Measurements from ENCODE around the gene EFNA3.

EFNA3 gene

DNA sequence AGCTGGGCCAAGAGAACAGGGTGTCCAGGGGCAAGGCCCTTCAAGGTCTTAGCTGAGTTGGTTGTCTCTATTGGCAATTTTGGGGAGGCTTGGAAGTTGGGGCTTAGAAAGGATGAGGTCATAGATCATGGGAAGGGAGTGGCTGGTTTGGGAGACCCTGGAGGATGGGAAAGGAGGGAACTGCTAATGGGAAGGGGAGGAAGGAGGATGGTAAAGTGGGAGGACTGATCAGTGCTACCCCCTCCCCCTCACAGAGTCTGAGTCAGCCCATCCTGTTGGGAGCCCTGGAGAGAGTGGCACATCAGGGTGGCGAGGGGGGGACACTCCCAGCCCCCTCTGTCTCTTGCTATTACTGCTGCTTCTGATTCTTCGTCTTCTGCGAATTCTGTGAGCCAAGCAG, 10.0 kb upstream of the EFNA3 start:
- H3K4me3 ChIP-seq (ENCODE audit: low read length): no peak overlapping the region
- no peak for TF ChIP-seq ZNF274 (IDR thresholded peaks at IDR 0.05; ENCODE audit: low read depth, low read length)

DNA sequence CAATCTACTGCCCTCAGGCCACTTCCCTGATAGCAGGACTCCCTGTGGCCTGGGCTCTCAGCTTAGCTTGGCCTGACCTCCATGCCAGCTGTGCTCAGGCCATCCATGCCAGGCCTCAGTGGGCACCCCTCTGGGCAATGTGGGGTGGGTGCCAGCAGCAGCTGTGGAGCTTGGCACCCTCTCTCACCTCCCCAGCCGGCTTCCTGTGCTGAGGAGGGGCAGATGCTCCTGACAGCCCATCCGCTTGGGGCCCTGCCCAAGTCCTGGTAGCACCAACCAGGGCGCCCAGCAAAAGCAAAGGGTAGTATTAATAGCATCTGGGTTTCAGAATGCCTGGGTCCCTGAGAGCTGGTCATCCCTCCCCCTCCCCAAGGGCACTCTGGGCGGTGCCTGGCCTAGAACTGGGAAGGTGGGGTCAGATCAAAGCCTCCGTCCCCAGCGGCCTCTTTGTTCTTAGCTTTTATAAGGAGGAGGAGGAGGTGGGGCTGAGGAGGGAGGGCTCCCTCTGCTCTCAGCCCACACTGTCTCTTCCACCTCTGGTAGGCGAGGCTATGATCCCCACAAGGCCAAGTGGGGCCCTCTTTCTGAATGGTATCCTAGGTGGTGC, 9.0 kb upstream of the EFNA3 start:
- no peak overlapping the region for H3K4me3 ChIP-seq (ENCODE audit: low read length)
- TF ChIP-seq ZNF274 (IDR thresholded peaks at IDR 0.05; ENCODE audit: low read depth, low read length): no peak

DNA sequence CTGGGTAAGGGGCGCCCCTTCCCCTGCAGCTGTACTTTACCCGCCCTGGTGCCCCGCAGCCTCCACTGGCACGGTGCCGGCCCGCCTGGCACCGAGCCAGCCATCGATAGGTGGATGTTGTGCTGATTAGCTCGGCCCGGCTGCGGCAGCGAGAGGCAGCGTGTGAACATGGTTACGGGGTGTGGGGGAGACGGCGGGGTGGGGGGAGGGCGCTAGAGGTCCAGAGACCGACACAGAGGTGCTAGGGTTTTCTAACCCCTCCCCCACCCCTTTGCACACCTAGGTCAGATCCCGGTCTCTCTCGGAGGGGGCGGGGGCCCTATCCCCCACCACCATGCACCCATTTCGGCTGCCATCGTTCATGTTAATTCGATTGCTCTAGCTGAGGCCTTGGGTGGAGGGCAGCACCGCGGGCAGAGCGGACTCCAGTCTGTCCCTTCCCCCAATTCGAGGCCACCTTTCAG, 8.4 kb upstream of the EFNA3 start:
- H3K4me3 ChIP-seq (ENCODE audit: low read length): no peak overlapping the region; the same call in 1 of the 2 replicates
- TF ChIP-seq ZNF274 (IDR thresholded peaks at IDR 0.05; ENCODE audit: low read depth, low read length): no peak

DNA sequence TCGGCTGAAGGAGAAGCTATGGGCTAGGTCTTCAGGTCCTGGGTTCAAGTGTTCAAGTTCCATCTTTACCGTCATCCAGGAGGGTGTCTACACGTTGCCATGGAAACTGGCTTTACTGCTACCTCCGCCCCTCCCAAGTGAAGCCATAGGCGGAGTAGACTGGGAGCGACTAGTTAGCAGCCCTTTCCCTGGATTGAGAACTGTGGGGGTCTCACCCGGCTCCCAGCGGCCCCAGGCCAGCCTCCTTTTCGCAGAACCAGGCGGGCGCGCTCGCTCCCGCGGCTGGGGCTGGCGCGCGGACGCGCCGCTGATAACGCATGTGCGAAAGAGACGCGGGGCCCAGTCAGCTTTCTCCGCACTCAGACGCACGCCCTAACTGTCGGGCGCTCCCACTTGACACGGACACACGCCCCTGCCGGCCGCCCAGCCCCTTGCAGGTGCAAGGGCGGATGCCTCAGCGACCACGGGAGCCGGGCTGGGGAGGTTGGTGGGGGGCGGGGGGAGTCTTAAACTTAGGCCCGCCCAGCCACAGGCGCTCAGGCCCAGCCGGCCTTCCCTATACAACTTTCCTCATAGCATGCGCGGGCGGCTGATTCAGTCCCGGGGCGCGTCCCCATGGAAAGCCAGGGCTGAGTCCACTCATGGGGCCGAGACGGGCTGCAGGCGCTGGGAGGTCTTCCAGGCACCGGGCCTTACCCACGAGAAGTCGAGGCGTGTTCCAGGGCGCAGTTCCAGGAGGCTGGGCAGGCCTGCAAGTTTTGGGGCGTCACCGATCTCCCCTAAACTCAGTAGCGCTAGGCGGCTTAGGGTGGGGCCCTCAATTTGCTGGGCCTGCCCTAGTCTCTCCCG, 7.7 kb upstream of the EFNA3 start:
- H3K4me3 ChIP-seq (ENCODE audit: low read length): peak overlapping the region; percentile 10; the same call in 1 of the 2 replicates
- TF ChIP-seq ZNF274 (IDR thresholded peaks at IDR 0.05; ENCODE audit: low read depth, low read length): no peak

DNA sequence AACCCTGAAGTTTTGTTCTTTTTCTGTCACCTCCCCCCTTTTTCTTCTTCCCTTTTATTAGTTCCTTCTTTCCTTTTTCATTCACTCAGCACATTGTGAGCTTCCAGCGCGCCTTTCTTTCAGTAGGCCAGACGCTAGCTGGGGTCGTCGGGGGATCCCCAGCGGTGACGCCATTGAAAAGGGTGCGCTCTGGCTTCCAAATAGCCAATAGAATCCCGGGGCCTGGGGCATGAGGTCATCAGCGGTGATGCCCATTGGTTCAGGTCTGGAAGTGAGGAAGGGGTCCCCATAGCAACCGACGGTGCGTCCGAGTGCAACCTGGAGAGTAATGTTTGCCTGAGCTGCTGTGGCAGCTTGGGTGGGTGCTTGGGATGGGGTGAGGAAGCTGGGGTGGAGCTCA, 6.9 kb upstream of the EFNA3 start:
- no peak overlapping the region for H3K4me3 ChIP-seq (ENCODE audit: low read length)
- no peak for TF ChIP-seq ZNF274 (IDR thresholded peaks at IDR 0.05; ENCODE audit: low read depth, low read length)

DNA sequence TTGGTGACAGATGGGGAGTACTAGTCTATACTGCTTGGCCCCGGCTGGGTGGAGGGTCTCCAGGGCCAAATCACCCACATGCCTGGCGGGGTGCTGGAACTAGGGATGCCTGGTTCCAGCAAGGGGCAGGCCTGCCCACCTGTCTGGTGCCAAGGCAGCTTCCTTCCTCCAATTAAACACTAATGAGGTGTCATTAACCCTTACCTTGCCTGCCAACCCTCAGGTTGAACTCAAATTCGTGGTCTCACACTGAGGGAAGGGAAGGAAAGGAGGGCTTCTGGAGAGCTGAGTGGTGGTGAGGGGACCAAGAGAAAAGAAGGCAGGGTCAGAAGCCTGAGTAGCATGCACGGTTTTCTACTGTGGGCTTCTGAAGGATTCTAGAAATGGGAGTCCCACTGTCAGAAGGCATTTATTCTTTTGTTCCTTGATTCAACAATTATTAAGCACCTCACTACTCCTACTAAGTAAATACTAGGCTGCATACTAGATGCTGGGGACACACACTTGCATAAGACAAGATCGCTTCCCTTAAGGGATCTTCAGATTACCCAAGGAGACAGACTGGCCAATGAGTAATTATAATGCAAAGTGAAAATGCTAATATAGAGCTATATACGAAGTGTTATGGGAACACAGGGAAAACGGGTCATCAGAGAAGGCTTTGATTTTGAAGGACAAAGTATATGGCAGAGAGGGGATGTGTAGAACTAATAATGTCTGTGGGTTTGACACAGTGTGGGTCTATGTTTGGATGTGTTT, 5.9 kb upstream of the EFNA3 start:
- TF ChIP-seq ZNF274 (IDR thresholded peaks at IDR 0.05; ENCODE audit: low read depth, low read length): no peak

DNA sequence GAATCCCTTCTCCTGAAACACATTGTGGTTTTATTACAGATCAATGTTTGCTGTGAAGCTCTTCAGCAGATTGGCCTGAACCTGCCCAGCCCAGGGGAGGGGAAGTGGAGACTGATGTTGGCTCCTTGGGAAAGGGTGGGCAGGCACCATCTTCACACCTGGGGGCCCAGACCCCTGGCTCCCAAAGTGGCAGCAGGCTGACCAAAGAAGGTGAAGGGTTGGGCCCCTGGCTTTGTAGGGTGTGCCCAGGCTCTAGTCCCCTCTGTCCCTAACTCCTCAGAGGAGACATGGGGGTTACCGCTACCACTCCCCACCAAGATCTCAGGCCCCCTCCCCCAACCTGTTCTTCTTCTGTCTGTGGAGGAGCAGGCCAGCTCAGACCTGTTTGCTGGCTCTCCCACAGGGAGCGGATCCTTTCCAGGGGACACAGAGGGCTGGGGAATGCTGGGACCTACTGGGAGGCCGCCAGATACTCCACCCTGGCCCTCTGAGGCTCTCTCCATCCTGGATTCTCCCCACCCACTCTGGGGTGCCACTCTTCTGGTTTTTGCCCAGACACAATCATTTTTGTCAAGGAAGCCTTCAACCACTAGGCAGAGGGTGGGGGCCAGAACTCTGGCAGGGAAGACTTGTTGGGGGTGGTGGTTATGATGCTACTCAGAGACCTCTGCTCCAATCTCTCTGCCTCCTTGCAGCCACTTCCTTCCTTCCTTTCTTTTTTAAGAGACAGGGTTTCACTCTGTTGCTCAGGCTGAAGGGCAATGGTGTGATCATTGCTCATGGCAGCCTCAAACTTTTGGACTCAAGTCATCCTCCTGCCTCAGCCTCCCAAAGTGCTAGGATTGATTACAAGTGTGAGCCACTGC, 5.0 kb upstream of the EFNA3 start:
- H3K4me3 ChIP-seq (ENCODE audit: low read length): no peak overlapping the region
- no peak for TF ChIP-seq ZNF274 (IDR thresholded peaks at IDR 0.05; ENCODE audit: low read depth, low read length)

More for the DNA sequence above, 5.9 kb upstream of the EFNA3 start:
- H3K4me3 ChIP-seq (ENCODE audit: low read length): no peak overlapping the region

DNA sequence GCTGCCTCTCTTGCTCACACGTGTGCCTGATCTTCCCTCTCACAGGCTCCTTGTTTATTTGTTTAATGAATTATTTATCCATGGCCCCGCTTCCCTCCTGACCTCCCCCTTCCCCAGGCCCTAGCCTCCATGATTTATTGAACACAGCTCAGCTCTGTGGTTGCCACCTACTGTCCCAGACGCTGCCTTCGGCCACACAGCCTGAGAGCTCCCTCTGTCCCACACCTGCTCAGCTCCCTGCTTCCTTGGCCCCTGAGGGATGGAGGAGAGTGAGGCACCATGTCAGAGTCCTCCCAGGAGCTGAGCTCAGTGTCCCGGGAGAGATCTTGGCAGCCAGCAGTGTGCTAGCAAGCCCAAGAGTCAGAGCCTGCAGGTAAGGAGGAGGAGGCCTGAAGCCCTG, 3.1 kb upstream of the EFNA3 start:
- no peak for TF ChIP-seq ZNF274 (IDR thresholded peaks at IDR 0.05; ENCODE audit: low read depth, low read length)
- no peak overlapping the region for H3K4me3 ChIP-seq (ENCODE audit: low read length)

DNA sequence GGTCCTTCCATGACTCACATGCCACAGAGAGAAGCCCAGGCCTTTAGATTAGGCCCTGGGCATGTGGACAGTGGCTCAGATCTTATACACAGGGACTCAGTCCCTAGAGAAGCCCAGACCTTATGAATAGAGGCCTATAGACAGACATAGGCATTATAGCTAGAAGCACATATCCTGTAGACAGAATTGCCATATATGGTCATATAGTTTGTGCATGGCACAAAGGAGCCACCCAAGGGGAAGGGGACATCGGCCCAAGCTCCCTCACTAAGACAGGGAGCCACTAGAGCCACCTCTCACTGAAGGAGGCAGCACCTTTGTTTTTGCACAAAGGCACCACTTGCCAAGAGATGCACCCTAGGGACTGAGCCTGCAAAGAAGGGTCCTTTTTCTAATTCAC, 2.3 kb upstream of the EFNA3 start:
- no peak for TF ChIP-seq ZNF274 (IDR thresholded peaks at IDR 0.05; ENCODE audit: low read depth, low read length)
- H3K4me3 ChIP-seq (ENCODE audit: low read length): no peak overlapping the region

DNA sequence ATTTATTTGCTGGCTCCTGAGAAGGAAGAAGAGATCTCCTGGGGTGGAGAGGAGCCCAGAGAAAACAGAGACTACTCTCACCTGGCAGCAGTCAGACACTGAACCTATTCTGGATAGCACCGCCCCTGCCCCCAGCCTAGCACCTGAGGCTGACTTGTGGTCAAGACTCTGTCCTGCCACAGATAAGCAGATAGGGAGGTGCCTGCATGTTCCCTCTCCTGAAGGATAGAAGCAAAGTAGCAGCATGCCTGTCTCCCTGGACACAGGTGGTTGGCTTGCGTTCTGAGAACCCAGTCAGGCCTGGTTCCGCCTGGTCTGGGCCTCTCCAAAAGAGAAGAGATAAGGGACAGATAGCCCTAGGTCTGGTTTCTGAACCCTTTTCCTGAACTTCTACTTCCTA, 1.3 kb upstream of the EFNA3 start:
- H3K4me3 ChIP-seq (ENCODE audit: low read length): no peak overlapping the region
- TF ChIP-seq ZNF274 (IDR thresholded peaks at IDR 0.05; ENCODE audit: low read depth, low read length): no peak

DNA sequence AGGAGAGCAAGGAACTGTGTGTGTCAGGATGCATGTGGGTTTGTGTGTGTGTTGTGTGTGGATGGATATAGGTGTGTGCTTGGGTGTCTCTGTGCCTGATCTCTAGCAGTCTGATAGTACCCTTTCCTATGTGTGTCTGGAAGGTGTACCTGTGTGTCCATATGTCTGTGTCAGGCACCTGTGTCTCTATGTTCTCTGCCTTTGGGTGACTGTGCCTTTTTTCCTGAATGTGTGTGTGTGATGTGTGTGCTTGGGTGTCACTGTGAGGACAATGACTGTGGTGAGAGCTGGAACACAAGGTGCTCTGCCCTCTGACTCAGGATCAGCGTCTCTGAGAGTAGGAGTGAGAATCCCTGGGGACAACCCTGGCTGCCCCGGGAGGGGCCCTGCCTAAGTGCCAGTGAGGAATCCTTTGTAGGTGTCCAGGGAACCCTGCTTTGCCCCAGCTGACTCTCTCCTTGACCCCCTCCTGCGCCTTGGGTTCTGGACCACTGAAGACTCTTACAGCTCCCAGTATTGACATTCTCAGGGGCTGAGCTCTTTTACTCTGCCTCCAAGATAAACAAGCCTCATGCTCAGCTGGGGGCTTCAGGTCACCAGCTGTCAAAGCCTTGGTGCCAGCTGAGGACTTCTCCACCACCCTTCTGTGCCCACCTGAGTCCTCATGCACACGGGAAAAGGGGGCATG, 735 bp upstream of the EFNA3 start:
- H3K4me3 ChIP-seq (ENCODE audit: low read length): no peak overlapping the region
- no peak for TF ChIP-seq ZNF274 (IDR thresholded peaks at IDR 0.05; ENCODE audit: low read depth, low read length)

DNA sequence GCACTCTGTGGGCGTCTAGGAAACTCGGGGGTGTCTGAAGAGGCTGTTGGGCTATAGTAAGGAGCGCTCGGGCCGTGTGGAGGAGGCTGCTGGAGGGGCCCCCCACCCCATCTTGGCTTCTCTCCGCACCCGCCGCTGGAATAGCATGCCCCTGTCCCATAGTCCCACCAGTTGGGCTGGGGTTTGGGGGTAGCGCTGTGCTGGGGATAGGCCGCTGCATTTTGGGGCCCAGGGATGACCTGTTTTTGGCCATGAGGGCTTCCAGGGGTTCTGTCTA, 511 bp downstream of the EFNA3 start:
- no peak for TF ChIP-seq ZNF274 (IDR thresholded peaks at IDR 0.05; ENCODE audit: low read depth, low read length)
- peak overlapping the region; percentile 4; the same call in 1 of the 2 replicates for H3K4me3 ChIP-seq (ENCODE audit: low read length)
